B cell (primary cell): ENCODE data around the gene SCN8A. TPM values are rescaled to one million over a fixed set of nuclear protein-coding genes. Genes with fewer than 3 reads are reported as not detected.

Experiments used
- ATAC-seq: fragments of 200-7000 bp; cut with Tn5 transposase; one replicate; pipeline ENCODE4 v1.10.0; 2021; ENCODE audit warnings: low read depth, mild to moderate bottlenecking, moderate number of reproducible peaks, moderate library complexity
- CTCF ChIA-PET: fragments of 350-600 bp; sonication (Branson Sonifier 250); formaldehyde crosslinking; loops from one replicate; lab custom pipeline; 2021; ENCODE audit warnings: antibody characterized with exemption, inconsistent platforms; lab: Charles Lee
- POLR2A ChIA-PET: fragments of 350-600 bp; sonication (Branson Sonifier 250); formaldehyde crosslinking; loops from one replicate; lab custom pipeline; 2021; ENCODE audit warnings: antibody characterized with exemption; lab: Charles Lee
- DNase-seq: peaks from one replicate; pipeline ENCODE4 v3.0.0; 2013
- H2AFZ ChIP-seq: 2 replicates; pipeline ENCODE4 v1.6.1; 2012; ENCODE audit warnings: mild to moderate bottlenecking, low read depth, low read length; ENCODE audit not compliant: insufficient read depth, poor library complexity, severe bottlenecking
- H3K27ac ChIP-seq, 2 donors: 1 replicate in 1 of 2; 2 replicates in 1 of 2; pipeline ENCODE4 v1.5.1; 2012 to 2013; ENCODE audit warnings: low read length in 2 of 2, mild to moderate bottlenecking in 2 of 2, moderate library complexity in 1 of 2
- H3K27me3 ChIP-seq, 4 experiments: fragments of 200-600 bp in 1 of 4; sonication (generic) in 1 of 4; replicated peaks in 1 of 4; 1 replicate in 2 of 4; 2 replicates in 2 of 4; pipeline versions ENCODE4 v1.6.1 to v1.7.0; 2013 to 2016; ENCODE audit warnings: low read length in 3 of 4, mild to moderate bottlenecking in 2 of 4, mixed read lengths in 1 of 4, moderate library complexity in 1 of 4; ENCODE audit not compliant: insufficient read depth in 4 of 4, control insufficient read depth in 3 of 4; ENCODE audit errors: control extremely low read depth in 1 of 4
- H3K36me3 ChIP-seq, 2 experiments: replicated peaks in 1 of 2; 1 replicate in 1 of 2; 2 replicates in 1 of 2; pipeline versions ENCODE4 v1.6.1 to v1.7.1; 2013; ENCODE audit warnings: low read length in 1 of 2; ENCODE audit not compliant: insufficient read depth in 2 of 2, control insufficient read depth in 1 of 2; ENCODE audit errors: control extremely low read depth in 1 of 2, extremely low read depth in 1 of 2
- H3K4me1 ChIP-seq, 2 donors: fragments of 200-600 bp in 1 of 2; sonication (generic) in 1 of 2; 1 replicate in 1 of 2; 2 replicates in 1 of 2; pipeline versions ENCODE4 v1.5.1 to v1.6.1; 2013 to 2017; ENCODE audit warnings: low read length in 2 of 2; ENCODE audit not compliant: control insufficient read depth in 2 of 2, insufficient read depth in 2 of 2
- H3K4me2 ChIP-seq: replicated peaks from 2 replicates; pipeline ENCODE3; 2012; ENCODE audit warnings: mild to moderate bottlenecking, low read depth, low read length; ENCODE audit not compliant: poor library complexity, severe bottlenecking
- H3K4me3 ChIP-seq, 5 experiments: fragments of 200-600 bp in 1 of 5; sonication (generic) in 1 of 5; 1 replicate in 3 of 5; 2 replicates in 2 of 5; pipeline versions ENCODE4 v1.5.1 to v1.7.0; 2011 to 2016; ENCODE audit warnings: low read length in 4 of 5, mild to moderate bottlenecking in 4 of 5, low read depth in 2 of 5, control low read depth in 1 of 5, moderate library complexity in 1 of 5; ENCODE audit not compliant: insufficient read depth in 1 of 5; ENCODE audit errors: control extremely low read depth in 1 of 5, extremely low read depth in 1 of 5
- H3K79me2 ChIP-seq: fragments of 200-600 bp; sonication (generic); one replicate; pipeline ENCODE4 v1.6.0; 2016; ENCODE audit warnings: low read length; ENCODE audit not compliant: control insufficient read depth, insufficient read depth
- H3K9ac ChIP-seq: fragments of 200-600 bp; sonication (generic); 2 replicates; pipeline ENCODE4 v1.6.1; 2017; ENCODE audit warnings: mild to moderate bottlenecking, low read length, moderate library complexity
- H3K9me3 ChIP-seq, 3 donors: one replicate each; pipeline versions ENCODE4 v1.6.1 to v1.7.1; 2013; ENCODE audit warnings: low read length in 2 of 3; ENCODE audit not compliant: control insufficient read depth in 2 of 3, insufficient read depth in 1 of 3; ENCODE audit errors: control extremely low read depth in 1 of 3
- H4K20me1 ChIP-seq: 2 replicates; pipeline ENCODE4 v1.6.0; 2012; ENCODE audit warnings: mild to moderate bottlenecking, low read length; ENCODE audit not compliant: insufficient read depth, control insufficient read depth, poor library complexity, severe bottlenecking
- H3K27ac Mint-ChIP-seq: one replicate; pipeline ENCODE4 v1.8.0; 2021; ENCODE audit warnings: mixed read lengths
- H3K27me3 Mint-ChIP-seq: one replicate; pipeline ENCODE4 v1.8.0; 2021; ENCODE audit warnings: mixed read lengths
- H3K4me1 Mint-ChIP-seq: one replicate; pipeline ENCODE4 v1.8.0; 2021; ENCODE audit warnings: mixed read lengths
- H3K4me3 Mint-ChIP-seq: one replicate; pipeline ENCODE4 v1.8.0; 2021; ENCODE audit warnings: mixed read lengths
- H3K9me3 Mint-ChIP-seq: one replicate; pipeline ENCODE4 v1.8.0; 2022; ENCODE audit warnings: mixed read lengths; ENCODE audit not compliant: insufficient read depth
- CTCF ChIP-seq: fragments of 200-600 bp; IDR thresholded peaks from one replicate; pipeline ENCODE4 v1.8.0; 2022; ENCODE audit warnings: antibody characterized with exemption, mild to moderate bottlenecking
- EZH2 ChIP-seq: IDR thresholded peaks from 2 replicates; pipeline ENCODE4 v1.6.1; 2012; ENCODE audit warnings: borderline replicate concordance, low read depth, mild to moderate bottlenecking, moderate library complexity, low read length; ENCODE audit not compliant: insufficient read depth, poor library complexity, severe bottlenecking
- WGBS: methylation state at CpG from one replicate; pipeline ENCODE4 v1.1.5; 2013; ENCODE audit warnings: missing lambda C conversion rate; ENCODE audit not compliant: insufficient coverage; 5-methylcytosine and 5-hydroxymethylcytosine counted together
- intact Hi-C: fragments of 100-400 bp; cut with micrococcal nuclease; formaldehyde crosslinking; loops from one replicate; pipeline ENCODE4 v1.10.0; 2022
- polyA plus RNA-seq: library from polyadenylated mRNA; depleted of rRNA; stranded (reverse); fragments of >200 nt; gene quantifications from 2 replicates; pipeline ENCODE4 v1.2.3, GENCODE V29; 2012
- total RNA-seq, 2 donors: library from RNA; stranded (reverse); fragments of 120-200 nt in 1 of 2; gene quantifications; 1 replicate in 1 of 2; 2 replicates in 1 of 2; pipeline versions ENCODE4 v1.2.3 to v1.2.4, GENCODE V29; 2013 to 2022

SCN8A gene
- total and polyA plus RNA-seq, 2 donors (not counting 1 experiment from before 2014, with no cell fraction given), result 0.78 to 1.0 TPM

DNA sequence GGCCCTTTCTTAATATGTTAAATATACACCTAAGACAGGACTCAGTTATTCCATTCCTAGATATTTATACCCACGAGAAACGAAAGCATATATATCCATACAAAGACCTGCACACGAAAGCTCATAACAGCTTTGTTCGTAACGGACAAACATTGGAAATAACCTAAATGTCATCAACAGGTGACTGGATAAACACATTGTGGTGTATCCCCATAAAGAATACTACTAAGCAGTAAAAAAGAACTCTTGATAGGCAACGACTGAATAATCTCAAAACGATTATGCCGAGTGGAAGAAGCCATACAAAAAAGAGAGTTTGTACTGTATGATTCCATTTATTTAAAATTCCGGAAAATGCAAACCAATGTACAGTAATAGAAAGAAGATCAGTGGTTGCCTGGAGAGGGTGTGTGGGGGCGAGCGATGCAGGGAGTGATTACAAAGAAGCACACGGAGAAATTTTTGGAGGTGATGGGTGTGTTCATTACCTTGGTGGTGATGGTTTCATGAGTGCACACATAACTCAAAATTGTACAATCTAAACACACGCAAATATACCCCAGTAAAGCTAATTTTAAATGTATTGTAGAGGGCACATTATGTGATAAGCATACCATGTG is 1.4 kb upstream of the SCN8A start:
- Mint-ChIP-seq H3K27me3 (peaks cover 54% of the 10 kb centered on the region), H3K9me3 (no peaks in the 10 kb centered on the region), H3K27ac (no peak overlapping the region), H3K4me1 (peaks cover 19% of the 10 kb centered on the region), H3K4me3 (peak overlapping the region; percentile 90)
- Histone ChIP-seq H3K27me3 (peaks cover 0 to 30% (median 28%) of the 10 kb centered on the region in 4 experiments), H3K4me1 (peaks cover 12 to 16% of the 10 kb centered on the region in 2 donors), H3K27ac (no peak overlapping the region), H3K9me3 (peaks cover 0 to 4% (median 0%) of the 10 kb centered on the region in 3 donors), H2AFZ (peak overlapping the region; percentile 69), H3K36me3 (no peaks in the 10 kb centered on the region), H3K79me2 (no peaks in the 10 kb centered on the region), H3K4me2 (peak overlapping the region; percentile 71), H3K9ac (peak overlapping the region; percentile 56), H3K4me3 (peak overlapping the region in 1 of 5 experiments; percentile 50), H4K20me1 (no peaks in the 10 kb centered on the region)
- 95% methylated on average over 7 of the region's 13 CpGs for WGBS
- DNase-seq, result peak; percentile 5
- ChIA-PET POLR2A (no interaction called here), CTCF (no interaction called here)
- intact Hi-C loops, result no loop called here
- no peak for ATAC-seq
- TF ChIP-seq EZH2 (no peak), CTCF (no peak)

GRCh38 chr12:51590347-51591015 is 552 bp upstream of the SCN8A start:
- ATAC-seq (peak; percentile 88), DNase-seq (peak; percentile 84)
- Mint-ChIP-seq H3K4me1 (peaks cover 19% of the 10 kb centered on the region), H3K4me3 (peak overlapping the region; percentile 90), H3K27me3 (peaks cover 51% of the 10 kb centered on the region), H3K27ac (peak overlapping the region; percentile 73), H3K9me3 (no peaks in the 10 kb centered on the region)
- no peak overlapping the region for H3K27ac ChIP-seq
- no peaks in the 10 kb centered on the region for H4K20me1 ChIP-seq
- peak overlapping the region; percentile 69 for H2AFZ ChIP-seq
- H3K9ac ChIP-seq, result peak overlapping the region; percentile 56
- intact Hi-C loops, result no loop called here
- ChIA-PET CTCF (no interaction called here), POLR2A (no interaction called here)
- peak overlapping the region; percentile 11 to 56 (median 50) for H3K4me3 ChIP-seq
- peaks cover 12 to 16% of the 10 kb centered on the region in 2 donors for H3K4me1 ChIP-seq
- TF ChIP-seq EZH2 (no peak), CTCF (peak; percentile 58)
- no peaks in the 10 kb centered on the region for H3K36me3 ChIP-seq
- 2% methylated on average over 67 of the region's 67 CpGs for WGBS
- no peaks in the 10 kb centered on the region for H3K79me2 ChIP-seq
- peak overlapping the region; percentile 71 for H3K4me2 ChIP-seq
- H3K9me3 ChIP-seq, result peaks cover 0 to 4% (median 0%) of the 10 kb centered on the region in 3 donors
- peaks cover 0 to 29% (median 26%) of the 10 kb centered on the region in 4 experiments for H3K27me3 ChIP-seq
